HG02973 (cell line): ENCODE results near the gene THRA.
A peak's percentile ranks its signal among the peaks of the same experiment; 100 is the strongest.

Experiments used
- ATAC-seq: cut with Tn5 transposase; IDR thresholded peaks from one replicate; pipeline ENCODE4 v1.9.1; 2021; ENCODE audit warnings: moderate library complexity; ENCODE audit not compliant: unreplicated experiment

THRA gene

GRCh38 chr17:40026816-40027613 is 35.8 kb upstream of the THRA start:
- no peak for ATAC-seq

GRCh38 chr17:40027614-40028012 is 35.2 kb upstream of the THRA start:
- ATAC-seq: no peak

- no peak for ATAC-seq
Measured at GRCh38 chr17:40028595-40028994, 34.2 kb upstream of the THRA start.

- ATAC-seq: no peak
Measured at GRCh38 chr17:40031706-40032105, 31.1 kb upstream of the THRA start.

- ATAC-seq: no peak
Measured at GRCh38 chr17:40032322-40033320, 30.1 kb upstream of the THRA start.

- no peak for ATAC-seq
Measured at GRCh38 chr17:40033339-40033738, 29.4 kb upstream of the THRA start.

GRCh38 chr17:40034426-40035161 is 28.2 kb upstream of the THRA start:
- no peak for ATAC-seq

GRCh38 chr17:40035162-40035559 is 27.6 kb upstream of the THRA start:
- ATAC-seq: no peak

GRCh38 chr17:40038882-40039513 is 23.8 kb upstream of the THRA start:
- ATAC-seq: no peak

- no peak for ATAC-seq
Measured at GRCh38 chr17:40041196-40041595, 21.6 kb upstream of the THRA start.

GRCh38 chr17:40056379-40057015 is 6.3 kb upstream of the THRA start:
- ATAC-seq: no peak

- ATAC-seq: no peak
Measured at GRCh38 chr17:40058186-40058784, 4.5 kb upstream of the THRA start.

- no peak for ATAC-seq
Measured at GRCh38 chr17:40058865-40059264, 3.9 kb upstream of the THRA start.

- no peak for ATAC-seq
Measured at GRCh38 chr17:40059729-40060475, 2.9 kb upstream of the THRA start.

- no peak for ATAC-seq
Measured at GRCh38 chr17:40060887-40061608, 1.7 kb upstream of the THRA start.

- no peak for ATAC-seq
Measured at GRCh38 chr17:40061609-40062038, 1.1 kb upstream of the THRA start.

- ATAC-seq: peak; percentile 10
Measured at GRCh38 chr17:40063187-40063771, 514 bp downstream of the THRA start.
